Upper lobe of right lung (tissue), 1 donor: Measurements from ENCODE around the gene SPP1. TPM values are rescaled to one million over a fixed set of nuclear protein-coding genes. Genes with fewer than 3 reads are reported as not detected.

Source experiments
- ATAC-seq: fragments of 200-7000 bp; cut with Tn5 transposase; one replicate; pipeline ENCODE4 v1.9.1; 2020; ENCODE audit warnings: mild to moderate bottlenecking, moderate library complexity
- DNase-seq: peaks from one replicate; pipeline ENCODE4 v3.0.0-alpha.2; 2020
- H3K27ac ChIP-seq: fragments of 200-600 bp; one replicate; pipeline ENCODE4 v1.8.0; 2022
- H3K27me3 ChIP-seq: fragments of 200-600 bp; one replicate; pipeline ENCODE4 v1.8.0; 2022; ENCODE audit warnings: mild to moderate bottlenecking
- H3K36me3 ChIP-seq: fragments of 200-600 bp; one replicate; pipeline ENCODE4 v1.8.0; 2022
- H3K4me1 ChIP-seq: fragments of 200-600 bp; one replicate; pipeline ENCODE4 v1.8.0; 2022
- H3K4me3 ChIP-seq: fragments of 200-600 bp; one replicate; pipeline ENCODE4 v1.8.0; 2022; ENCODE audit warnings: mild to moderate bottlenecking
- H3K9me3 ChIP-seq: fragments of 200-600 bp; one replicate; pipeline ENCODE4 v1.8.0; 2022
- intact Hi-C: fragments of 100-400 bp; cut with DNase I; formaldehyde crosslinking; loops from one replicate; pipeline ENCODE4 v1.11.0; 2022
- total RNA-seq: library from RNA; stranded (reverse); fragmentation: NEBNext Ultra II Directional; extraction: Animal tissue kit (Norgen Biotek cat#: 25700); gene quantifications from one replicate; pipeline ENCODE4 v1.2.1, GENCODE V29; 2021
- TF ChIP-seq, protein P1 (sequence below): fragments of 200-600 bp; IDR thresholded peaks from one replicate; pipeline ENCODE4 v1.8.0; 2022; ENCODE audit warnings: antibody characterized with exemption
- donor health status: DM: no; HTN: yes; CAD: no; lungs with severe emphysema.

Gene SPP1
- total RNA-seq, 1 donor from 2014 or later = 45.4 TPM

DNA sequence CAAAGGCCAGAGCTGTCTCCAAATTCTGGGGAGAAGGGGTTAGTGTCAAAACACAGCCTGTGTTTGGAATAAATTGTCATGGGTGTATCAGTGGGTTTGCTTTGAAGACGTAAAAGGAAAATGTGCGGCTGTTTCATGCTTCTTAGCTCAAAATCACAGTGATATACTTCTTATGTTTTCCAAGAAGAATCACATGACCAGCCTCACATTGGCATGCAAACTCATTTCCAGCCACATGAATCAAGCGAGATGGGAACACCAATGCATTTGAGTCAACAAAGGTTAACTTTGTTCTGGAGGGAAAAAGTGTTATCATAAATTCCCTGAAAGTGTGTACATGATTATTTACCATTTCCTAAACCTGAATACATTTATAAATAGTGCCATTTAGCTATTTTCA, 19.0 kb upstream of the SPP1 start:
- TF ChIP-seq, protein P1, sequence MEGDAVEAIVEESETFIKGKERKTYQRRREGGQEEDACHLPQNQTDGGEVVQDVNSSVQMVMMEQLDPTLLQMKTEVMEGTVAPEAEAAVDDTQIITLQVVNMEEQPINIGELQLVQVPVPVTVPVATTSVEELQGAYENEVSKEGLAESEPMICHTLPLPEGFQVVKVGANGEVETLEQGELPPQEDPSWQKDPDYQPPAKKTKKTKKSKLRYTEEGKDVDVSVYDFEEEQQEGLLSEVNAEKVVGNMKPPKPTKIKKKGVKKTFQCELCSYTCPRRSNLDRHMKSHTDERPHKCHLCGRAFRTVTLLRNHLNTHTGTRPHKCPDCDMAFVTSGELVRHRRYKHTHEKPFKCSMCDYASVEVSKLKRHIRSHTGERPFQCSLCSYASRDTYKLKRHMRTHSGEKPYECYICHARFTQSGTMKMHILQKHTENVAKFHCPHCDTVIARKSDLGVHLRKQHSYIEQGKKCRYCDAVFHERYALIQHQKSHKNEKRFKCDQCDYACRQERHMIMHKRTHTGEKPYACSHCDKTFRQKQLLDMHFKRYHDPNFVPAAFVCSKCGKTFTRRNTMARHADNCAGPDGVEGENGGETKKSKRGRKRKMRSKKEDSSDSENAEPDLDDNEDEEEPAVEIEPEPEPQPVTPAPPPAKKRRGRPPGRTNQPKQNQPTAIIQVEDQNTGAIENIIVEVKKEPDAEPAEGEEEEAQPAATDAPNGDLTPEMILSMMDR = no peak
- no peaks in the 10 kb centered on the region for H3K27me3 ChIP-seq
- no peak overlapping the region for H3K27ac ChIP-seq
- no peak for DNase-seq
- no peaks in the 10 kb centered on the region for H3K9me3 ChIP-seq
- no peak for ATAC-seq
- no peaks in the 10 kb centered on the region for H3K36me3 ChIP-seq
- H3K4me3 ChIP-seq = no peak overlapping the region
- intact Hi-C loops = no loop called here
- no peaks in the 10 kb centered on the region for H3K4me1 ChIP-seq

DNA sequence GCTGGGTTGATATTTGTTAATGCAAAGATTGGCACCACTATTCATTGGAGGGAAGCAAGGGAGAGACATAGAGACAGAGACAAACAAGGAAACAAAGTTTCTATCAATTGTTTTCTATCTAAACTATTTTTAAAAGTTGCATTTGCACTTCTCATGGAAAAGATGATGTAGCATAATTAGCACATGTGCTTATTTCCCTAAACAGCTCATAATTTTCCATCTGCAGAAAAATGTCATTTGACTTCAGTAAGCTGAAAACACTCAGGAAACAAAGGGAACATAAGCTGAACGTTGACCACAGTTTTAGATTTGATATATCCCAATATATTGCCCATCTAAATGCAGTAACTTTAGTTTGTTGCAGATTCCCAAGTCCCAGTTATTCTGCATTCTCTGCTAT, 18.5 kb upstream of the SPP1 start:
- Histone ChIP-seq H3K4me3 (no peak overlapping the region), H3K4me1 (no peaks in the 10 kb centered on the region), H3K27ac (no peak overlapping the region), H3K36me3 (no peaks in the 10 kb centered on the region), H3K9me3 (no peaks in the 10 kb centered on the region), H3K27me3 (no peaks in the 10 kb centered on the region)
- TF ChIP-seq, protein P1 = no peak
- intact Hi-C loops = no loop called here
- ATAC-seq = no peak
- no peak for DNase-seq

DNA sequence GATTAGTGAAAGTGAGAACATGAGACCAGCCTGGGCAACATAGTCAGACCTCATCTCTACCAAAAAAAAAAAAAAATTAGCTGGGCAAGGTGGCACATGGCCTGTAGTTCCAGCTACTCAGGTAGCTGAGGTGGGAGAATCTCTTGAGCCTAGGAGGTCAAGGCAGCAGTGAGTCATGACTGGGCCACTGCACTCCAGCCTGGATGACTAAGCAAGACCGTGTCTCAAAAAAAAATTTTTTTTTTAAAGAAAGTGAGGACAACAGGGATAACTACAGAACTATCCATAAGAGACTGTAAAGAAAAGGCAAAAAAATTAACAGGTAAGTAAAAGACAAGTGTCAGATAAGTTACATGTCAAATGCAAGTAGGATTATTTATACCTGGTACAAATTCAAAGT, 13.5 kb upstream of the SPP1 start:
- Histone ChIP-seq H3K27ac (no peak overlapping the region), H3K9me3 (no peaks in the 10 kb centered on the region), H3K36me3 (no peaks in the 10 kb centered on the region), H3K27me3 (no peaks in the 10 kb centered on the region), H3K4me1 (no peaks in the 10 kb centered on the region), H3K4me3 (no peak overlapping the region)
- DNase-seq (no peak), ATAC-seq (no peak)
- TF ChIP-seq, protein P1 = no peak
- intact Hi-C loops = no loop called here

DNA sequence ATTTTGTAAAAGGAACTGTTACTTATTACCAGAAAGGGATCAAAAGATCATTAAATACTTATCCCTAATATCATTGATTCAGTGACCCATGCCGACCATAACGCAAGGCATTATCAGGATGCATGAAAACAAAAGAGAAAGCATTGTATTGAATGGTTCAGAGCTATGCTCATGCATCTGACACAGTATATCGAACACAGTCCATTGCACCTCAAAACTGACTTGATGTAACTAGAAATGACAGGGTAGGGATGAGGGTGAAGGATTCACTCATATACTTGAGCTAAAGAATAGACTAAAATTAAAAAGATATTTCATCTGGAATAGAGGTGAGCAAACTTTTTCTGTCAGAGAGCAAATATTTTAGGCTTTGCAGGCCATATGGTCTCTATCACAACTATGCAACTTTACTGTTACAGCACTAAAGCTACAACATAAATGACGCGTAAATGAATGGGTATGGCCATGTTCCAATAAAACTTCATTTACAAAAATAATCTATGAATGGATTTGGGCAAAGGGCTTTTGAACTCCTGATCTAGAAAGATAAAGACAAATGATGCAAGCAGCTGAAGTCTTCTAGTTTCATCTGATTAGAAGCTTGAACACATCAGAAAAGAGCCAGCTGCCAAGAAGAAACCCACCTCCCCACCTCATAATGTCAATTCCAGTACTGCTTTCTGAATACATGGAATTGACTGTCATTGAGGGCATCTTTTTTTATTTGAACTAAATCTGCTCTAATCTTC, 12.9 kb upstream of the SPP1 start:
- intact Hi-C loops = no loop called here
- TF ChIP-seq, protein P1 = no peak
- no peak overlapping the region for H3K4me3 ChIP-seq
- ATAC-seq (no peak), DNase-seq (no peak)
- H3K9me3 ChIP-seq = no peaks in the 10 kb centered on the region
- H3K27ac ChIP-seq = no peak overlapping the region
- no peaks in the 10 kb centered on the region for H3K27me3 ChIP-seq
- H3K36me3 ChIP-seq = no peaks in the 10 kb centered on the region
- H3K4me1 ChIP-seq = no peaks in the 10 kb centered on the region

DNA sequence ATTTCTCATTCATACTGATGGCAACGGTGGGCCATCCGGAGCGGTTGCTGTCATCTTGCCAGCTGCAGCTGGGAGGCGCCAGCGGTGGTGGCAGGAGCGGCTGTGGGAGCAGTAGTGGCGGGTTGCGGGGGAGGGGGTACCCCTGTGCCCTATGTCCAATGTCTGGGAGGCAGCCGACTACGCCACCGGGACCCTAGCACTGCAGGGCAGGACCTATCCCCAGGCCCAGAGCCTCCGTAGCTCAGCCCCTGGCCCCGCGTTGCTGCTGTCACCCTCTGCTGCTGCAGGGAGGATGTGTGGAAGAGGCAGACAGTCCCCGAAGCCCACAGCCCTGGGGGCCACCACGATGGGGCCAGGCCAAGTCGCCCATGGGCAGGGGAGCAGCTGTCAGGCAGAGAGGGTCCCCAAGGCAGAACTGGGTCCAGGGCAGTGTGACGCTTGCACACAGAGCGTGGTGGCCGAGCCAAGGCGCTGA, 10.0 kb upstream of the SPP1 start:
- H3K4me3 ChIP-seq = no peak overlapping the region
- no peaks in the 10 kb centered on the region for H3K9me3 ChIP-seq
- no peaks in the 10 kb centered on the region for H3K27me3 ChIP-seq
- intact Hi-C loops = no loop called here
- TF ChIP-seq, protein P1 = no peak
- DNase-seq (no peak), ATAC-seq (peak; percentile 47)
- H3K36me3 ChIP-seq = no peaks in the 10 kb centered on the region
- H3K27ac ChIP-seq = no peak overlapping the region
- H3K4me1 ChIP-seq = no peaks in the 10 kb centered on the region
